ENCODE data around the gene REV3L.
"Not testable (repeated sequence)": the region's sequence is repeated elsewhere in the genome, so short reads cannot be mapped to it uniquely, and the experiment has no call there.

The REV3L gene

DNA sequence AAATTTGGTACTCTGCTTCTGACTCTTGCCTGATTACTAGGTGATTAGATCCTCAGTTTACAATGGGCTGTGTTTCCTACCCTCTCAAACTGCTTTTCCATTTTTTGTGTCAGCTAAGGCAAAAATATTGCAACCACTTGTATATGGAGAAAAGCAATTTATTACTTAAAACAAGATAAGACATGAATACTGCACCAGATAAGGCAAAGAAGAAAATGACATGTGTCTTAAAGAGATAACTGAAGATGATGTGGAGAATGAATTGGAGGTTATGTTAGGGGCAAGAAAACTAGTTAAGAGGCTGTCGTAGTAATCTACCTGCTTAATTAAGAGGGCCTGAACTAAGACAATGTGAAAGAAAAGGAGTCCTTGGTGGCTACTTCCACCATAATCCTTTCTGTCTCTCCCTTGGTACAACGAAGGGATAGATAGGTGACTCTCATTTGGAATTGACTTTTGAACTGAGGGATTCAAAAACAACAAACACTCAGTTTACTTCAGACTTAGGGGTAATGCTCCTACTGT lies 16.3 kb upstream of the REV3L start:
- DNase-seq (ENCODE audit: low read depth in 2 of 2): no peak

DNA sequence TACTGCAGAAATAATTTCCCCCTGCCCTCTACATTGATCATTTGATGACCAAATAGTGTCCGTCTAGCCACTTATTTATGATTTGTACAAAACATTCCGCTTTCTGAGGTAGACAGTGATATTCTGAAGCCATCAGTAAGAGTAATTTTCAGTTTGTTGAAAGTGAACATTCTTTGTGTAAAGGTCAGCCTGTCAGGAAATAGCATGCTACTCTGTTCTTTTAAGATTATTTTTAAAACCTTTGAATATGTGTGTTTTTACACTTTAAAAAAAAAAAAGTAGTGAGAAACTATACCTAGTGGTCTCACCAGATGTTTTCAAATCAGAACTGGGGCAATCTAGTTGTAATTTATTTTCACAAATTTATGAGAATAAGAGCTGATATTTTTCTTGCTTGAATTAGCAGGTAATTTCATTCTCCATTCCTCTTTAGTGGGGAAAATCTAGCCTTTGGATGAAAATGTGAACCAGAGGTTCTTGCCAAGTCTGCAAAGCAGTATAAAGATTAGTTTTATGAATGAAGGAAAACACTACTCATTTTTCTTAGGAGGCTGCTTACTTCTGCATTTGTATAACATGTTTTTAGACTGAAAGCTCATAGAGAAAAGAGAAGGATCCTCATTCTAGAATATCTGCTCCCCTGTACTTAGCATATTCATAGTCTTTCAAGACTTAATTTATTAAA lies 12.1 kb upstream of the REV3L start:
- DNase-seq (ENCODE audit: low read depth in 2 of 2): no peak

DNA sequence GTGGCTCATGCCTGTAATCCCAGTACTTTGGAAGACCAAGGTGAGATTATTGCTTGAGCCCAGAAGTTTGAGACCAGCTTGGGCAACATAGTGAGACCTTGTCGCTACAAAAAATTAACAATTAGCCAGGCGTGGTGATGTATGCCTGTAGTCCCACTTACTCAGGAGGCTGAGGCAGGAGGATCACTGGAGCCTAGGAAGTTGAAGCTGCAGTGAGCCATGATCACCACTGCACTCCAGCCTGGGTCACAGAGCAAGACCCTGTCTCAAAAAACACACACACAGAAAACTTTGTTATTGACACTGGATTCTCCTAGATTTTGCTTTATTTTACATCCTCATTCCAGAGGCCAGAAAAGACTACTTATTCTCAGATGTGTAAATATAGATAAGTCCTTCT lies 9.5 kb upstream of the REV3L start:
- no peak for DNase-seq (ENCODE audit: low read depth in 2 of 2)

DNA sequence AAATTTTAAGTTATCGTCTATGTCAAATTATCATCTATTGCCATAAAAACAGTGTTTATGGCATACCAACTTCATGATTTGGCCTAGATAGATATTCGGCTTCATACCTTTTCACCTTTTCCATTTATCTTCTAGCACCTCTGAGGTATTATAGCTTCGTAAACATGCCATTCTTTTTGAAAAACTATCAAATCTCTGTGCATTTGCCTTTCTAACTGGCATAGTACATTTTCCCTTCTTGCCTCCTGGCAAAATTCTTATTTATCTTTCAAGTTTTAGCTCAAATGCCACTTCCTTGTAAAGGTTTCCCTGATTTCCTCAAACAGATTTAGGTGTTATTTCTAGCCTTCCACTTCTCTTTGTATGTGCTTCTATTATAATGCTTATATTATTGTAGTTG lies 7.0 kb upstream of the REV3L start:
- no peak for DNase-seq (ENCODE audit: low read depth in 2 of 2)

DNA sequence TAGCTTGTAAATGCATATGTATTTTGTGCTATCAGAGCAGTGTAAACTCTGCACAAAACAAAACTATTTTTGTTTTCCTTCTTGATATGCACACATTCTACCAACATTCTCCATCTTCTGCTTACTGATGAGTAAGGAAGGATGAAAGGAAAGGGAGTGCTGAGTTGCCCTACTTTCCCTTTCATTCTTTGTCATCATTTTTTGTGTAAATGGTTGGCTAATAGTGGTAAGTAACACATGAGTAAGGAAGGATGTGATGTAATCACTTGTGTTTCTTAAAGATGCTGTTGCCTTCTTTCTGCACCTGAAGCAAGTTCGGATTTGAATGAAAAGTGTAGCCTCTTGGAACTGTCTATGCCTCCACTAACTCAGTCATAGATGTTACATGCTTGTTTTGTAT lies 4.6 kb upstream of the REV3L start:
- DNase-seq (ENCODE audit: low read depth in 2 of 2): no peak

DNA sequence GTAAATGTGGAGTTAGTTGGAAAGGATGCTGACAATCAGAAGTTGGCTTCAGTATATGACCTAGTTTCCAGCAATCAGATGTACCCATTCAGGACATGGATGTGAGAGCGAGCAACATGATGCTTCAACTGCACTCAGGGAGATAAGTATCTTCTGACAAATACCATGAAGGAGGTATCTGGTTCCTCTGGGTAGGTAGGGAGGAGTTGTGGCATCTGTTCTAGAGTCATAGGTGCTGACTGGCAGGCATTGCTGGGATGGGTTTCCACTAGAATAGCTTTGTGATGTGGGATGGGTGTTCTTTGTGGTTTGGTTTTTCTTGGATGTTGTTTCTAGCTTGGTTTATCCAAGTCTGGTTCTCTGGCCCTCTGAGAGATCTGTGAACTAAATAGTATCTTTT lies 3.9 kb upstream of the REV3L start:
- DNase-seq (ENCODE audit: low read depth in 2 of 2): no peak

DNA sequence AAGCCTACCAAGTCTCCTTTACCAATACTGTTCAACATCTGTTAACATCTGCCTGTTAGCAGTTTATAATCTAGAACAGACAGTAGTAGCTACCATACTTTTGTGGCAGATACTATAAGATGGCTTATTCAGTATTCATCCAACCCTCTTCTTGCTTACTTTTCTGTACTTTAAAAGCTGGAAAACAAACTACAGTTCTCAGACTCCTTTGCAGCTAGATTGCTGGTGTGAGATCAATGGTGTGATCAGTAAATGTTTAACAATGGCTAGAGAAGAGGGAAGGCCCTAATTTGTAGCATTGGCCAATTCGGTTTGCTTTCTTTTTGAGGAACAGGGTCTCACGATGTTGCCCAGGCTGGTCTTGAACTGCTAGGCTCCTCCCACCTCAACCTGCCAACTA lies 3.5 kb upstream of the REV3L start:
- DNase-seq (ENCODE audit: low read depth in 2 of 2): no peak

DNA sequence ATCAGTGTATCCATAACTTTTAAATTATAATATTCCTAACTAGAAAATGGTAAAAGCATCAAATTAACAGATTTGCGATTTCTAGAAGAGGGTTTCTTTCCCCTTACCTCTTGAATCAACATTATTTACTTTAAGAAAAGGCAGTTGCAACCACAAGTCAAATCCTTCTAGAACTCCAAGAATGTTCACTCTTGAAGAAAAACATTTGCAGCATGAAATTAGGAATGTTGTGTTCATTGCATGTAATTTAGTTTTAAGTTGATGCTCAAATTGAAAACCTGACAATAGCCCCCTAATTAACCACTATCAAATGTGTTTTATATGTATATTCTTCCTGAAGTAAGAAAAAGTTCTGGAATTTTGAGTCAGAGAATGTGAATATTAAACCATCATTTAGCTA lies 2.3 kb upstream of the REV3L start:
- DNase-seq (ENCODE audit: low read depth in 2 of 2): no peak

DNA sequence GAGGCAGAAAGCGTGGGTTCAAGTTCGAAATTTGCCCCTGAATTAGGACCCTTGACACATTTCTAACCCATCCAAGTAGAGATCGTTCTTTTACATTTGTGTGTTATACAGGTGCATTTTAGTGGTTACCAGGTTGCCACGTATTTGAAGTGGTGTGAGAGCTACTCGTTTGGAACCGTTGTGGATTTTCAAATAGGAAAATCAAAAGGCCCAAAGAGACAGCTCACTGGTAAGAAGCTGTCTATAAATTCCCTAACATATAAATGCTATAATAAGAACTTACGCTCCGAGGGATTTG lies 1.6 kb upstream of the REV3L start:
- DNase-seq (ENCODE audit: low read depth in 2 of 2): no peak

DNA sequence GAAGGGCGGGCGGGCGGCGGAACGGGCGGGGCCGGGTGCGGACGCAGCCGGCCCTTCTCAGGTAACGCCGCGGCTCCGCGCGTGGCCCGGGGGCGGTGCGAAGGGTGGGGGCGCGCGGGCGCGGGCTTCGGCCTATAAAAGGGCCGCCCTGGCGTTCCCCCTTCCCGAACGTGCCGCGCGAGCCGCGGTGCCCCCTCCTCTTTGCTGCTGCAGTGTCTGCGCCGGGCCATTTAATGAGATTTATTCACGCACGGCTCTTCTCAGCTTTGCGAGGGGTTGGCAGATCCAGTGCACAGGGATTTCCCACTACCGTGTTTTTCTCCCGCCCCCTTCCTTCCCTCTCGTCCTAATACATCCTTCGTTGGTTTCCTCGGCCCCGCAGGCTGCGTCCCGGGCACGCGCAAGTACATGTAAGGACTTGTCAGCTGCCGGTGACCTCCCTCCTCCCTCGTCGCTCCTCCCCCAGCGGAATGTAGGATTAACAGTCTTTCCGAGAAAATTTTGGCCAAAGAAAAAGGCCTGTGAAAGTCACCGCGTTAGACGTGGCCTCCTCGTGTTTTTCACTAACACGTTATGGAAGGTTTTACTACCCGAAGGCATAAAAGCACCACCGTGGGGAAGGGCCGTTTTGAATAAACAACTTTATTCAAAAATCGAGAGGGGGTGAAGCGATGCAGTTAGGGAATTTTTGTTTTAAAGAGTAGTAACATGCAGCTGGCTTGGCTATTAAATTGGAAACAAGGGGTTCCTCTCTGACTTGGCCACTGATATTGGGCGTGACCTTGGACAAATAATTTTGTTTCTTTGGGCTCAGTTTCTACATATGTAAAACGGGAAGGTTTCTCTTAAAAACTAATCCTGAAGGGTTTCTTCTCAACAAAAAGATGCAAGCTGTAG lies 966 bp upstream of the REV3L start:
- peak; percentile 63 to 73 for DNase-seq (ENCODE audit: low read depth in 2 of 2)

DNA sequence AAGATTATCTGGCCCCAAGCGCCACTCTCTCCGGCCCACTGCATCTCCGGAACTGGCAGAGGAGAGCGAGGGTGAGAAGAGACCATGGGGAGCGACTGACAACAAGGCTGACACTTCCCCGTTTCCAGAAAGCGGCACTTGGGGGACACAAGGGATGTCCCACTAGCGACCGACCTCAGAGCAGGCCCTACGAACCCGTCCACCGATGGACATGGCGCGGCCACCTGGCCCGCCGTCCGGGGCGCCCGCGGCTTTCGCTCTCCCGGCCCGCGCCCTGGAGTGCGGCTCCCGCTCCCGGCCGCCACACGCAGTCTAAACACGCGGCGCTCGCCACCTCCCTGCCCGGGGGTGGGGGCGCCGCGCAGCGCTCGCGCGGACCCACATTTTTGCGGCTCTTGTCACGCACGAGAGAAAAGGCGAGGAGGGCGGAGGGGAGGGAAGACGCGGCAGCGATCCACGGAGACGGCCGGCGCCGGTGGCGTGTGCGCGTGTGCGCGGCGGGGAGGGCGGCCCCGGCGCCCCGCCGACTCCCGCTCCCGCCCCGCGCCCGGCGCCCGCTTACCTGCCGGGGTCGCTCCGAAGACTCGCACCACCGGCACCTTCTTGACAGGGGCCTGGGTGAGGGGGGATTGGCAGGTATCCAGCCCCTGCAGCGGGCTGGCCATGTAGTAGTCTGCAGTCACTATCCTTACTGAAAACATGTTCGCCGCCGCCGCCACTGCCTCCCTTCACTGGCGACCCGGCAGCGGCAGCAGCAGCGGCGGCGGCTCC lies 645 bp downstream of the REV3L start:
- peak; percentile 6 to 17 for DNase-seq (ENCODE audit: low read depth in 2 of 2)

DNA sequence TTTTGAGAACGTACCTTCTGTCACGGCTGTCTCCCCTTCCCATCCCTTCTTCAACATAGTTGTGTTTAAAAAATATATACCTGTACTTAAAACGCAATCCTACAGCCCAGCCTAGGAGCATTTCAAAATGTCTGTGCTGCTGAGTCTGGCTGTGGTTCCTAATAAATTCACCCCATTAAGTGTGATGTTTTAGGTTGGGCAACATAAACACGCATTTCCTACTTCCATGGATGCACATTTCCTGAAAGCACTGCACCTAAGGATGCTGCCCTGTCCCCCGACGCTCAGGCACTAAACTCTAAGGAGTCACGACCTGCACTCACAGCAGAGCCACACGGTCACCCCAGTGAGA lies 1.2 kb downstream of the REV3L start:
- no peak for DNase-seq (ENCODE audit: low read depth in 2 of 2)

DNA sequence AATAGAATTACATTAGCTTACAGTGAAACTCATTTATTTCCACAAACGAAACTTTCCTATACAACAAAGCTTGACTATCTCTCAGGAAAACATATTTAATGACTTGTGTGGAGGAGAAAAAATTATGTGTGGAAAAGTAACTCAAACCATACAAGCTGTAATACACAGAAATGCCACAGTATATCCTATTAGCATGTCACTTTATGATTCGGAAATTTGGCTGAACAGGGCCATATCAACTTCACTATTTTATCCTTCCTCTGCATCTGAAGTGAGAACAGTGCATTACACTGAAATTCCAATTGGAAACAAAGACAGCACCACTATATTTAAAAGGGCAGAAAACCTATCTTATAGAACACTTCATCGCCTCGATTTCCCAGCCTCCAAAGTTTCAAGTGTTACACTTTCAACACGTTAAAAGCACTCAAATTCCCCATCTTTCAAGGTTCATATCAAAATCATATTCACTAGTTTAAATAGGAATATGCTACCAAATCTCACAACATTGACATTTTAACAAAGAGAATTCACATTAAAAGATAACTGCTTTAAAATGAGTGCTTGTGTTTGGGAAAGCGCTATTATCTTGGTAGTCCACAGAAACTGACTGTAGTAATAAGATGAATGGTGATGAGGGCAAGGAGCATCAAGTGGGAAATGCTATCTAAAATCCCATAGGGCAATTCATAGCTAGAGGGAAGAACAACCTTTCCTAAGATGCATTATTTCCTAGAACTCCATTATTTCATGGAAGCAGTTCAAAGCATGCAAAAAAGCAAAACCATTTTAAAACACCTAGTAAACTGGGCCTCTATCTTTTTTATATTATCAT lies 1.8 kb downstream of the REV3L start:
- DNase-seq (ENCODE audit: low read depth in 2 of 2): no peak

DNA sequence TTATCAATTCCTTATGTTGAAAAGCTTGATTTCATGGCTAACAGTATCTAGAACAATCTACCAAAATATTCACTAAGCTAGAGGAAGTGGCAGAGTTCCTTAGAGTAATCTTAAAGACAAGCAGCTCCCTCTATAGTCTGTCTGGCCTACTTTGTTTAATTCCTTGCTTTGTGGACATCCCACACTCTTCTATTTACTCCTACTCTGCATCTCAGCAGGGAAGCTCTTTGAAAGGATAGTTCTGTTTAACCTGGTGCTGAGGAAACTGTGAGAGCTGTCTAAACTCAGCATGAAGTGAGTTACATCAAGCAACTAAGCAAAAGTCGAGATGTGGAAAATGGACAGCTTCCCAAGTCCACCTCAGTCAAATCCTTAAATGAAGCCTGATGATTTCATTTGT lies 4.3 kb downstream of the REV3L start:
- no peak for DNase-seq (ENCODE audit: low read depth in 2 of 2)

DNA sequence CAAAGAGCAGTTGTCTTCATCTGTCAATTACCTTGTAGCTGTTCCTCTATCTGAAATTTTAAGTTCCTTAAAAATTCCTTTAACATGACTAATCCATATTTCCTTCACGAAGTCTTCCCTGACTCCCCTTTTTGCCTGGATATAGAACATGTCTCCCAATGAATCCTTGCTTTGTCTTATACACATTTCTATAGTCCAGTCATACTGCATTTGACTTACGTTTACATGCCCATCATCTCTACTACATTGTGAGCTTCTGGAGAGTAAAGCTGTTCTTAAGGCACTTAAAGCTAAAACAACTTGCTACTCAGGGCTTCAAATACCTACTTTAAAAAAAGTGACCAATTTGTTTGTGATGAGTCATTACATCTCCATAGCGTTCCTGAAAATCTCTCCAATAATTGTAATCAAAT lies 4.9 kb downstream of the REV3L start:
- DNase-seq (ENCODE audit: low read depth in 2 of 2): no peak

DNA sequence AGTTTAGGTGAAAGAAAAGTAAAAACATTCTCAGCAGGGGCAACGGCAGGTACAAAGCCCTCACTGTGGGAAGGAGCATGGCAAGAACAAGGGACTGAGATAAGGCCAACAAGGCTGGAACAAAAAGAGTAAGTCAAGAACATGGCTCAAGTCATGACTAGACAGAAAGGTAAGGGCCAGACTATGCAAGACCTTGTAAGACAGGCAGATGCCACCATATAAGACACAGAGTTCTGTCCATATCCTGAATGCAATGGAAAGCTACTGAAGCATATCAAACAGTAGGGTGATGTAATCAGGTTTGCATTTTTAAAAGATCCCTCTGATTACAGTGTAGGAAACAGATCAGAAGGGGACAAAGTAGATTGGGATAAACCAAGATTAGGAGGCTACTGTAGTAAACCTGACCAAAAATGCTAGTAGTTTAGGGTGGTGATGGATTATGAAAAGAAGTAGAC lies 5.5 kb downstream of the REV3L start:
- DNase-seq (ENCODE audit: low read depth in 2 of 2): no peak

DNA sequence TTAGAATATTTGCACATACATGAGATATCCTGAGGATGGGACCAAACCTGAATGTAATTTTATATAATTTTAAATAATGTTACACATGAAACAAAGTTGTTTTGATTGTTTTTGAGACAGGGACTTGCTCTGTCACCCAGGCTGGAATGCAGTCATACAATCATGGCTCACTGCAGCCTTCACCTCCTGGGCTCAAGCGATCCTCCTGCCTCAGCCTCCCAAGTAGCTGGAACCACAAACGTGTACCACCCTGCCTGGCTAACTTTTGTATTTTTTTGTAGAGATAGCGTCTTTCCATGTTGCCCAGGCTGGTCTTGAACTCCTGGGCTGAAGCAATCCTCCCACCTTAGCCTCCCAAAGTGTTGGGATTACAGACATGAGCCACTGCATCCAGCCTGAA lies 7.0 kb downstream of the REV3L start:
- DNase-seq (ENCODE audit: low read depth in 2 of 2): not testable (repeated sequence)

DNA sequence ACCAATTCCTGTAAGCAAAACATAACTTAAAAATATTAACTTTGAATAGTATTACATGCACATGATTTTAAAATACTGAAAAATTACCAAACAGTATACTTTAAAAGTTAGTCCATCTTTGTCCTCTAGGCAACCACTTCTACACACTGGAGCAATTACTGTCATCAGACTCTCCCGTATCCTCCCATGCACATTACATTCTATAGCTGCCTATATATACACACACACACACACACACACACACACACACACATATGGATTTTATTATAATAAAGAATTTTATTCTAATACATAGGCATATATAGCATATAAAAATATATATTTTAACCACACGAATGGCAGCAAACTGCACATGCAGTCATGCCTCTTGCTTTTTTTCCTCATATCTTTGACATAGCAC lies 8.2 kb downstream of the REV3L start:
- DNase-seq (ENCODE audit: low read depth in 2 of 2): no peak

DNA sequence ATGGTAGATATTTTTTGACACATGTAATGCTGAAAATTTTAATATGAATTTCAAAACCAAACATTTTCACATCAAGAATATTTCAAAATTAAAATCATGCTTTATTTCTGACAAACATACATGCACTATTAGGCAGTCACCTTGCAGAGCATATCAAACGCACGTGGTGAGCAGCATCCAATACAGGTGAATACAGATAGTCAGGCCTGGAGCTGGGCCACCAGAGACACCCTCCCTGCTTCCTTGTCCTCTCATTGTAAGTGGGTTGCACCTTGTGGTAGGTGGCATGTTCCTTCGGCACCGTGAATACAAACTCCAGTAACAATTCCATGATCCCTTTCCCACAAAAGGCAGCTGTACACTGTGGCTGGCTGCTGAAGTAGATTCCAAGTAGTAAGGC lies 8.9 kb downstream of the REV3L start:
- no peak for DNase-seq (ENCODE audit: low read depth in 2 of 2)

DNA sequence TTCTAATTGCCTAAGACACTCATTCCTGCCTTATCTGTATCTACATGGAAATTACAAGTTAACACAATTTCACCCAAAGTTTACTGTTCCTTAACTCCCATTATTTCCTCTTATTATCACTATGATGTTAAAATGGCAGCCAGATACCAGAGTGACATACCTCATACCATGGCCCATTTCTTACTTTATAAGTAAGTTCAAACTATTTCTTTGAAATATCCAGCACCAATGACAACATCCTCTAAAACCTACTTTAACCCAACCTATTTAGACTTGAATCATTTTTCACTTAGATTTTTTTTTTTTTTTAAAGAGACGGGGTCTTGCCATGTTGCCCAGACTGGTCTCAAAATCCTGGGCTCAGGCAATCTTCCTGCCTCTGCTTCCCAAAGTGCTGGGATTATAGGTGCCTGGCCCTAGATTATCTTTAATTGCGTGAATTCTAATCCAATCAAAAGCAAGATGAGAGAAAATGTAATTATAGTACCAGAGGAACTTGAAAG lies 10.0 kb downstream of the REV3L start:
- DNase-seq (ENCODE audit: low read depth in 2 of 2): no peak

DNA sequence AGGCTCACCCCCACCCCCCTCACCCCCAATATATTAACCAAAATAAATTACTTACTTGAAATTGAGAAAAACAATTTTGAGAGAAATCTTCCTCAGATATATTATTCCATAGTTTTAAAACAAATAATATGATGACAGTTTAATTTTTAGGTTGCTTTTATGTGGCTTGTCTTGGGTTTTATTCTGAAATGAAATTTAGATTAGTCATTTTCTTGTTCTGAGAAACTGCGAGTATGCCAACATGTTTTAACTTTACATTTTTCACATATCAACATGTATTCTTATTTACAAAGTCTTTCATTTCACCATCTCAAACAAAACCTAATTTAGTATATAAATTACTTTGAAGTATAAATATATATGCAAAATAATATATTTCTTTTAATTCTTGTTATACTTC lies 11.1 kb downstream of the REV3L start:
- no peak for DNase-seq (ENCODE audit: low read depth in 2 of 2)

Data from activated CD8-positive, alpha-beta memory T cell treated with anti-CD3 and anti-CD28 coated beads for 4 hours (primary cell).